IMR-90 (cell line): Measurements from ENCODE around the gene BST1. TPM values are rescaled to one million over a fixed set of nuclear protein-coding genes. Genes with fewer than 3 reads are reported as not detected.

ENCODE experiments used
- ATAC-seq: fragments of 200-7000 bp; cut with Tn5 transposase; 2 replicates; pipeline ENCODE4 v1.9.1; 2020; ENCODE audit warnings: low read depth, mild to moderate bottlenecking, moderate library complexity
- BruUV-seq: library from RNA; stranded (reverse); fragments of 400-500 nt; replicated peaks from 2 replicates; lab custom pipeline; 2021; lab: Mats Ljungman, UMichigan
- CTCF ChIA-PET: fragments of 300-600 bp; formaldehyde crosslinking; extraction: SDS; loops from one replicate; lab custom pipeline; 2021; ENCODE audit warnings: antibody characterized with exemption; lab: Yijun Ruan, JAX
- POLR2A ChIA-PET: fragments of 300-600 bp; sonication (Branson Sonifier 250); formaldehyde crosslinking; loops from one replicate; lab custom pipeline; 2022; ENCODE audit warnings: antibody characterized with exemption; ENCODE audit not compliant: unreplicated experiment; lab: Charles Lee
- DNase-seq: peaks from one replicate; pipeline ENCODE4 v3.0.0; 2013
- H2AFZ ChIP-seq: replicated peaks from 2 replicates; pipeline ENCODE3; 2013; ENCODE audit warnings: low read length, mild to moderate bottlenecking; ENCODE audit not compliant: poor library complexity
- H2AK5ac ChIP-seq: 2 replicates; pipeline ENCODE4 v1.6.1; 2013; ENCODE audit warnings: low read depth, low read length, inconsistent platforms
- H2AK9ac ChIP-seq: replicated peaks from 2 replicates; pipeline ENCODE3; 2013; ENCODE audit warnings: mild to moderate bottlenecking, low read depth, low read length, moderate library complexity; ENCODE audit not compliant: poor library complexity
- H2BK120ac ChIP-seq: 2 replicates; pipeline ENCODE4 v1.6.1; 2013; ENCODE audit warnings: low read depth, low read length, inconsistent platforms
- H2BK15ac ChIP-seq: 3 replicates; pipeline ENCODE4 v1.6.1; 2013; ENCODE audit warnings: low read depth, low read length, inconsistent platforms
- H2BK20ac ChIP-seq: 2 replicates; pipeline ENCODE4 v1.6.1; 2013; ENCODE audit warnings: low read depth, mild to moderate bottlenecking, inconsistent platforms, low read length, moderate library complexity
- H2BK5ac ChIP-seq: 2 replicates; pipeline ENCODE4 v1.6.1; 2013; ENCODE audit warnings: mild to moderate bottlenecking, low read depth, low read length, inconsistent platforms; ENCODE audit not compliant: poor library complexity, severe bottlenecking
- H3K14ac ChIP-seq: replicated peaks from 2 replicates; pipeline ENCODE4 v1.6.1; 2013; ENCODE audit warnings: low read depth, low read length, inconsistent platforms
- H3K18ac ChIP-seq: 2 replicates; pipeline ENCODE4 v1.6.1; 2013; ENCODE audit warnings: low read depth, low read length, control low read depth
- H3K23ac ChIP-seq: 2 replicates; pipeline ENCODE4 v1.6.1; 2013; ENCODE audit warnings: low read depth, low read length, inconsistent platforms
- H3K27ac ChIP-seq: 2 replicates; pipeline ENCODE4 v1.5.1; 2013; ENCODE audit warnings: mild to moderate bottlenecking, control low read depth, low read length; ENCODE audit not compliant: insufficient read depth
- H3K27me3 ChIP-seq: 2 replicates; pipeline ENCODE4 v1.6.1; 2013; ENCODE audit warnings: low read length; ENCODE audit not compliant: control insufficient read depth, insufficient read depth
- H3K36me3 ChIP-seq: 2 replicates; pipeline ENCODE4 v1.6.1; 2013; ENCODE audit warnings: low read length, mixed read lengths; ENCODE audit not compliant: control insufficient read depth, insufficient read depth
- H3K4ac ChIP-seq: 2 replicates; pipeline ENCODE4 v1.6.1; 2013; ENCODE audit warnings: low read depth, low read length, inconsistent platforms
- H3K4me1 ChIP-seq: 2 replicates; pipeline ENCODE4 v1.6.1; 2013; ENCODE audit warnings: low read length, mixed read lengths; ENCODE audit not compliant: control insufficient read depth, insufficient read depth
- H3K4me2 ChIP-seq: 2 replicates; pipeline ENCODE4 v1.6.1; 2013; ENCODE audit warnings: low read depth, mild to moderate bottlenecking, control low read depth, low read length, moderate library complexity
- H3K4me3 ChIP-seq: 2 replicates; pipeline ENCODE4 v1.5.1; 2013; ENCODE audit warnings: low read depth, mild to moderate bottlenecking, control low read depth, low read length, moderate library complexity; ENCODE audit not compliant: insufficient read depth
- H3K56ac ChIP-seq: 2 replicates; pipeline ENCODE4 v1.6.1; 2013; ENCODE audit warnings: low read length, inconsistent platforms; ENCODE audit not compliant: insufficient read depth; ENCODE audit errors: extremely low read depth
- H3K79me1 ChIP-seq, 2 experiments: 2 replicates each; pipeline ENCODE4 v1.6.1; 2013; ENCODE audit warnings: low read length in 2 of 2, inconsistent platforms in 1 of 2, low read depth in 1 of 2
- H3K9ac ChIP-seq: 2 replicates; pipeline ENCODE4 v1.6.1; 2013; ENCODE audit warnings: low read depth, low read length, control low read depth
- H3K9me1 ChIP-seq: 2 replicates; pipeline ENCODE4 v1.6.1; 2013; ENCODE audit warnings: low read length, inconsistent platforms; ENCODE audit not compliant: insufficient read depth
- H3K9me3 ChIP-seq: 2 replicates; pipeline ENCODE4 v1.6.1; 2013; ENCODE audit warnings: low read length; ENCODE audit not compliant: control insufficient read depth, insufficient read depth
- H4K20me1 ChIP-seq: 2 replicates; pipeline ENCODE4 v1.6.1; 2013; ENCODE audit warnings: low read length, inconsistent platforms; ENCODE audit not compliant: insufficient read depth
- H4K5ac ChIP-seq: 2 replicates; pipeline ENCODE4 v1.6.1; 2013; ENCODE audit warnings: mild to moderate bottlenecking, low read depth, low read length, control low read depth
- H4K8ac ChIP-seq, 2 experiments: 2 replicates each; pipeline ENCODE4 v1.6.1; 2013; ENCODE audit warnings: low read depth in 2 of 2, low read length in 2 of 2, control low read depth in 1 of 2, inconsistent platforms in 1 of 2
- H4K91ac ChIP-seq: 2 replicates; pipeline ENCODE4 v1.6.1; 2013; ENCODE audit warnings: low read depth, low read length, inconsistent platforms; ENCODE audit not compliant: insufficient read depth
- CTCF ChIP-seq: conservative IDR thresholded peaks from 2 replicates; pipeline ENCODE4 v1.5.1; 2012; ENCODE audit warnings: mild to moderate bottlenecking, low read depth, low read length, improper control_type of control experiment
- ELK1 ChIP-seq: fragments of 150-350 bp; IDR thresholded peaks from 2 replicates; pipeline ENCODE4 v1.6.1; 2016; ENCODE audit warnings: low read depth, mild to moderate bottlenecking, low read length, moderate library complexity, borderline replicate concordance
- RAD21 ChIP-seq: IDR thresholded peaks from 2 replicates; pipeline ENCODE4 v1.6.1; 2012; ENCODE audit warnings: low read length, improper control_type of control experiment
- USF2 ChIP-seq: fragments of 150-350 bp; IDR thresholded peaks from 2 replicates; pipeline ENCODE4 v1.6.1; 2017; ENCODE audit warnings: mild to moderate bottlenecking, antibody characterized with exemption, low read length, low read depth
- WGBS, 2 experiments: methylation state at CpG; one replicate each; pipeline versions ENCODE4 v1.1.5 to v1.1.7; 2013; ENCODE audit warnings: missing lambda C conversion rate in 2 of 2; ENCODE audit not compliant: insufficient read length in 1 of 2; ENCODE audit errors: extremely low coverage in 2 of 2; 5-methylcytosine and 5-hydroxymethylcytosine counted together
- dilution Hi-C: fragments of 300-500 bp; cut with HindIII; formaldehyde crosslinking; loops from one replicate; pipeline ENCODE4 v1.14.3; 2018; ENCODE audit warnings: low sequenced_read_pairs; ENCODE audit not compliant: unreplicated experiment
- in situ Hi-C: fragments of 300-500 bp; cut with MboI; formaldehyde crosslinking; loops from 3 replicates; pipeline ENCODE4 v1.14.3; 2019; ENCODE audit warnings: low sequenced_read_pairs, inconsistent platforms, mixed read lengths
- intact Hi-C: fragments of 100-400 bp; cut with micrococcal nuclease; formaldehyde crosslinking; loops from 2 replicates; pipeline ENCODE4 v1.10.0; 2022
- polyA plus RNA-seq, 3 experiments: library from polyadenylated mRNA; depleted of rRNA; stranded (reverse); fragments of >200 nt; gene quantifications; 2 replicates each; pipeline ENCODE4 v1.2.3, GENCODE V29; 2012; ENCODE audit warnings: low replicate concordance in 1 of 3
- total RNA-seq: library from RNA; depleted of rRNA; stranded (reverse); fragments of >200 nt; gene quantifications from 2 replicates; pipeline ENCODE4 v1.2.3, GENCODE V29; 2012

The BST1 gene
- total and polyA plus RNA-seq, 2 of the 4 experiments (the other 2 are of a cell fraction), result 6.6 to 11.1 TPM

- H3K9ac ChIP-seq, result no peak overlapping the region
- H3K27ac ChIP-seq, result no peak overlapping the region
- no peak overlapping the region for H4K91ac ChIP-seq
- BruUV-seq, result no TSS peak
- ChIA-PET POLR2A (no interaction called here), CTCF (interaction anchor here (0.6 kb wide), 1 partner anchor 86 kb away, joined by 3 read pairs; no protein-coding TSS in a partner anchor)
- H4K5ac ChIP-seq, result no peak overlapping the region
- peaks cover 3 to 33% of the 10 kb centered on the region in 2 experiments; a peak in 3 of 4 replicates for H3K79me1 ChIP-seq
- no peak overlapping the region for H2AK5ac ChIP-seq
- H2BK15ac ChIP-seq, result no peak overlapping the region
- no peak overlapping the region for H3K4me3 ChIP-seq
- no peaks in the 10 kb centered on the region for H3K9me3 ChIP-seq
- WGBS, 2 experiments, result no CpG with 5 or more reads among the region's 3 CpGs
- H3K4ac ChIP-seq, result no peak overlapping the region
- no peak for ATAC-seq
- no peak overlapping the region for H2BK5ac ChIP-seq
- H3K4me1 ChIP-seq, result no peaks in the 10 kb centered on the region
- no peak for DNase-seq
- no peak overlapping the region for H3K56ac ChIP-seq
- no peak overlapping the region for H3K18ac ChIP-seq
- 0 out of 2 replicates have a peak, but pooled peaks cover under 1% of the 10 kb centered on the region for H3K9me1 ChIP-seq
- TF ChIP-seq RAD21, result no peak
- no peak for TF ChIP-seq CTCF
- no peak for TF ChIP-seq ELK1
- TF ChIP-seq USF2, result no peak
- in situ Hi-C loops (no loop called here), intact Hi-C loops (no loop called here), dilution Hi-C loops (no loop called here)
- H2BK20ac ChIP-seq, result no peak overlapping the region
- H4K20me1 ChIP-seq, result no peaks in the 10 kb centered on the region
- no peak overlapping the region for H3K23ac ChIP-seq
- H3K4me2 ChIP-seq, result no peak overlapping the region
- no peak overlapping the region for H2AFZ ChIP-seq
- H2BK120ac ChIP-seq, result no peak overlapping the region
- no peak overlapping the region for H2AK9ac ChIP-seq
- no peak overlapping the region for H3K14ac ChIP-seq
- H3K27me3 ChIP-seq, result no peaks in the 10 kb centered on the region
- no peak overlapping the region; a peak in 1 of 4 replicates for H4K8ac ChIP-seq
- 0 out of 2 replicates have a peak, but pooled peaks cover 2% of the 10 kb centered on the region for H3K36me3 ChIP-seq
Observed at GRCh38 chr4:15672101-15672500, 30.8 kb upstream of the BST1 start.
